HepG2 (cell line): ENCODE results near the gene OOSP3. TPM values are rescaled to one million over a fixed set of nuclear protein-coding genes. Genes with fewer than 3 reads are reported as not detected.

Source experiments
- polyA plus RNA-seq, 8 experiments: library from polyadenylated mRNA; depleted of rRNA in 3 of 8; stranded (reverse) in 7 of 8; unstranded in 1 of 8; fragments of >200 nt; fragmentation: Illumina TruSeq in 4 of 8; extraction: Trizol in 4 of 8; gene quantifications; 2 replicates each; pipeline versions ENCODE4 v1.2.1 to v1.2.3, GENCODE V29; 2011 to 2016; ENCODE audit warnings: low read depth in 4 of 8, missing spikeins in 1 of 8, mixed read lengths in 1 of 8; ENCODE audit not compliant: insufficient read depth in 1 of 8
- total RNA-seq, 5 experiments: library from RNA; depleted of rRNA; stranded (reverse); fragments of >200 nt; fragmentation: Illumina TruSeq; extraction: Trizol; gene quantifications; 2 replicates each; pipeline ENCODE4 v1.2.3, GENCODE V29; 2016; ENCODE audit warnings: low read depth in 1 of 5

OOSP3 gene
- total and polyA plus RNA-seq, 2 of the 13 experiments (the other 11 are each of a cell fraction or from before 2014, with no cell fraction given), result not detected

Other genes starting within 250 kb of the OOSP3 start
- 12.9 and 16.6 TPM in 2 replicates for gene PATL1, start 209.7 kb upstream of the OOSP3 start, total RNA-seq (2016; rRNA removed; fragmentation: Illumina TruSeq; extraction: Trizol)
- gene PATL1, start 209.7 kb upstream of the OOSP3 start, polyA plus RNA-seq (2011; rRNA removed), result 24.0 and 26.8 TPM in 2 replicates
- gene OR10V1, start 164.9 kb upstream of the OOSP3 start, total RNA-seq (2016; rRNA removed; fragmentation: Illumina TruSeq; extraction: Trizol), result not detected in 2 replicates
- gene OR10V1, start 164.9 kb upstream of the OOSP3 start, polyA plus RNA-seq (2011; rRNA removed), result not detected in 2 replicates
- gene STX3, start 123.4 kb upstream of the OOSP3 start, total RNA-seq (2016; rRNA removed; fragmentation: Illumina TruSeq; extraction: Trizol), result 24.0 and 28.7 TPM in 2 replicates
- gene STX3, start 123.4 kb upstream of the OOSP3 start, polyA plus RNA-seq (2011; rRNA removed), result 16.5 TPM in 2 replicates
- gene MRPL16, start 68.0 kb upstream of the OOSP3 start, total RNA-seq (2016; rRNA removed; fragmentation: Illumina TruSeq; extraction: Trizol), result 62.6 and 77.8 TPM in 2 replicates
- gene MRPL16, start 68.0 kb upstream of the OOSP3 start, polyA plus RNA-seq (2011; rRNA removed), result 40.3 and 45.3 TPM in 2 replicates
- not detected in 2 replicates for gene CBLIF, start 33.3 kb upstream of the OOSP3 start, total RNA-seq (2016; rRNA removed; fragmentation: Illumina TruSeq; extraction: Trizol)
- not detected in 2 replicates for gene CBLIF, start 33.3 kb upstream of the OOSP3 start, polyA plus RNA-seq (2011; rRNA removed)
- gene TCN1, start 12.3 kb upstream of the OOSP3 start, total RNA-seq (2016; rRNA removed; fragmentation: Illumina TruSeq; extraction: Trizol), result not detected in 2 replicates
- gene TCN1, start 12.3 kb upstream of the OOSP3 start, polyA plus RNA-seq (2011; rRNA removed), result 0.05 TPM in 1 of 2 replicates, not detected in the other
- gene OOSP1, start 59.6 kb downstream of the OOSP3 start, total RNA-seq (2016; rRNA removed; fragmentation: Illumina TruSeq; extraction: Trizol), result not detected in 2 replicates
- not detected in 2 replicates for gene OOSP1, start 59.6 kb downstream of the OOSP3 start, polyA plus RNA-seq (2011; rRNA removed)
- gene OOSP4A, start 85.3 kb downstream of the OOSP3 start, total RNA-seq (2016; rRNA removed; fragmentation: Illumina TruSeq; extraction: Trizol), result not detected in 2 replicates
- not detected in 2 replicates for gene OOSP4A, start 85.3 kb downstream of the OOSP3 start, polyA plus RNA-seq (2011; rRNA removed)
- not detected in 2 replicates for gene OOSP4B, start 138.4 kb downstream of the OOSP3 start, total RNA-seq (2016; rRNA removed; fragmentation: Illumina TruSeq; extraction: Trizol)
- not detected in 2 replicates for gene OOSP4B, start 138.4 kb downstream of the OOSP3 start, polyA plus RNA-seq (2011; rRNA removed)
- not detected in 2 replicates for gene OOSP2, start 161.6 kb downstream of the OOSP3 start, total RNA-seq (2016; rRNA removed; fragmentation: Illumina TruSeq; extraction: Trizol)
- gene OOSP2, start 161.6 kb downstream of the OOSP3 start, polyA plus RNA-seq (2011; rRNA removed), result not detected in 2 replicates
- not detected in 2 replicates for gene MS4A3, start 177.9 kb downstream of the OOSP3 start, total RNA-seq (2016; rRNA removed; fragmentation: Illumina TruSeq; extraction: Trizol)
- not detected in 2 replicates for gene MS4A3, start 177.9 kb downstream of the OOSP3 start, polyA plus RNA-seq (2011; rRNA removed)
- not detected in 2 replicates for gene MS4A2, start 209.9 kb downstream of the OOSP3 start, total RNA-seq (2016; rRNA removed; fragmentation: Illumina TruSeq; extraction: Trizol)
- not detected in 2 replicates for gene MS4A2, start 209.9 kb downstream of the OOSP3 start, polyA plus RNA-seq (2011; rRNA removed)